GM23338 (cell line): ENCODE results near the gene RASIP1. TPM values are rescaled to one million over a fixed set of nuclear protein-coding genes. Genes with fewer than 3 reads are reported as not detected.

Experiments used
- ATAC-seq: fragments of 200-7000 bp; cut with Tn5 transposase; 3 replicates; pipeline ENCODE4 v1.9.1; 2020
- DNase-seq: peaks from one replicate; pipeline ENCODE4 v3.0.0-alpha.2; 2015; ENCODE audit warnings: low spot score
- H2AFZ ChIP-seq: fragments of 200-600 bp; sonication (generic); 2 replicates; pipeline ENCODE4 v1.8.0; 2016; ENCODE audit warnings: antibody characterized with exemption, mild to moderate bottlenecking, moderate library complexity
- H3F3A ChIP-seq: fragments of 200-600 bp; sonication (generic); replicated peaks from 2 replicates; pipeline ENCODE4 v1.8.0; 2017; ENCODE audit warnings: antibody characterized with exemption, mixed run types, low read depth
- H3K27ac ChIP-seq: fragments of 200-600 bp; sonication (generic); 2 replicates; pipeline ENCODE4 v1.6.1; 2016; ENCODE audit warnings: low read depth
- H3K27me3 ChIP-seq: fragments of 200-600 bp; sonication (generic); 2 replicates; pipeline ENCODE4 v1.8.0; 2016; ENCODE audit warnings: mild to moderate bottlenecking, mixed run types, moderate library complexity; ENCODE audit not compliant: insufficient read depth
- H3K36me3 ChIP-seq: fragments of 200-600 bp; sonication (generic); 2 replicates; pipeline ENCODE4 v1.8.0; 2016; ENCODE audit warnings: mild to moderate bottlenecking; ENCODE audit not compliant: insufficient read depth
- H3K4me1 ChIP-seq: fragments of 200-600 bp; sonication (generic); 2 replicates; pipeline ENCODE4 v1.8.0; 2016; ENCODE audit warnings: mild to moderate bottlenecking, moderate library complexity; ENCODE audit not compliant: insufficient read depth
- H3K4me2 ChIP-seq: fragments of 200-600 bp; sonication (generic); 2 replicates; pipeline ENCODE4 v1.7.1; 2017; ENCODE audit warnings: mixed run types
- H3K4me3 ChIP-seq: fragments of 200-600 bp; sonication (generic); 2 replicates; pipeline ENCODE4 v1.6.1; 2016; ENCODE audit warnings: mixed run types
- H3K79me2 ChIP-seq: fragments of 200-600 bp; sonication (generic); replicated peaks from 2 replicates; pipeline ENCODE4 v1.8.0; 2017; ENCODE audit warnings: mild to moderate bottlenecking; ENCODE audit not compliant: insufficient read depth
- H3K9me2 ChIP-seq: fragments of 200-600 bp; sonication (generic); 2 replicates; pipeline ENCODE4 v1.8.0; 2017; ENCODE audit not compliant: insufficient read depth
- H4K20me1 ChIP-seq: fragments of 200-600 bp; sonication (generic); replicated peaks from 2 replicates; pipeline ENCODE4 v1.8.0; 2017; ENCODE audit warnings: mild to moderate bottlenecking; ENCODE audit not compliant: insufficient read depth
- H3K27ac Mint-ChIP-seq: 2 replicates; pipeline ENCODE4 v1.8.0; 2020; ENCODE audit warnings: inconsistent platforms, mild to moderate bottlenecking, moderate library complexity, mixed read lengths
- H3K27me3 Mint-ChIP-seq: 3 replicates; pipeline ENCODE4 v1.8.0; 2022; ENCODE audit warnings: low read depth, mild to moderate bottlenecking, moderate library complexity, mixed read lengths, inconsistent platforms; ENCODE audit not compliant: insufficient read depth, poor library complexity
- H3K36me3 Mint-ChIP-seq: 3 replicates; pipeline ENCODE4 v1.8.0; 2021; ENCODE audit warnings: low read depth, mild to moderate bottlenecking, inconsistent platforms, moderate library complexity, mixed read lengths
- H3K4me1 Mint-ChIP-seq: 3 replicates; pipeline ENCODE4 v1.8.0; 2020; ENCODE audit warnings: mild to moderate bottlenecking, inconsistent platforms, mixed read lengths
- H3K4me3 Mint-ChIP-seq: 3 replicates; pipeline ENCODE4 v1.8.0; 2021; ENCODE audit warnings: moderate library complexity, mild to moderate bottlenecking, inconsistent platforms, mixed read lengths
- H3K9me3 Mint-ChIP-seq: 3 replicates; pipeline ENCODE4 v1.8.0; 2020; ENCODE audit warnings: moderate library complexity, mild to moderate bottlenecking, inconsistent platforms, mixed read lengths
- CREB1 ChIP-seq: fragments of 250-450 bp; sonication (Bioruptor Pico); IDR thresholded peaks from 2 replicates; pipeline ENCODE4 v1.5.0; 2020; ENCODE audit warnings: low read depth, mild to moderate bottlenecking, moderate library complexity
- ETS1 ChIP-seq: IDR thresholded peaks from 2 replicates; pipeline ENCODE4 v1.6.1; 2016; ENCODE audit warnings: antibody characterized with exemption
- EZH2 ChIP-seq: fragments of 200-600 bp; sonication (generic); IDR thresholded peaks from one replicate; pipeline ENCODE4 v1.8.0; 2017; ENCODE audit warnings: antibody characterized with exemption, mild to moderate bottlenecking, low read depth; ENCODE audit not compliant: unreplicated experiment
- EZH2phosphoT487 ChIP-seq: fragments of 200-600 bp; sonication (generic); IDR thresholded peaks from one replicate; pipeline ENCODE4 v1.8.1; 2018; ENCODE audit warnings: antibody characterized with exemption; ENCODE audit not compliant: unreplicated experiment
- JUNB ChIP-seq: IDR thresholded peaks from one replicate; pipeline ENCODE4 v1.6.1; 2016; ENCODE audit warnings: antibody characterized with exemption; ENCODE audit not compliant: unreplicated experiment
- NANOG ChIP-seq: IDR thresholded peaks from 2 replicates; pipeline ENCODE4 v1.6.1; 2016; ENCODE audit warnings: antibody characterized with exemption, borderline replicate concordance
- REST ChIP-seq: IDR thresholded peaks from one replicate; pipeline ENCODE4 v1.6.1; 2018; ENCODE audit warnings: antibody characterized with exemption; ENCODE audit not compliant: unreplicated experiment
- STAT1 ChIP-seq: IDR thresholded peaks from one replicate; pipeline ENCODE4 v1.6.1; 2016; ENCODE audit warnings: antibody characterized with exemption; ENCODE audit not compliant: unreplicated experiment
- ZNF114 ChIP-seq: fragments of 250-450 bp; sonication (Bioruptor Pico); IDR thresholded peaks from 2 replicates; pipeline ENCODE4 v1.5.0; 2020; ENCODE audit warnings: mild to moderate bottlenecking, moderate library complexity
- ZNF331 ChIP-seq: fragments of 250-450 bp; sonication (Bioruptor Pico); IDR thresholded peaks from 2 replicates; pipeline ENCODE4 v1.5.0; 2020; ENCODE audit warnings: low read depth, mild to moderate bottlenecking, moderate library complexity
- ZNF462 ChIP-seq: fragments of 250-450 bp; sonication (Bioruptor Pico); IDR thresholded peaks from 2 replicates; pipeline ENCODE4 v1.5.0; 2020; ENCODE audit warnings: mild to moderate bottlenecking, moderate library complexity
- polyA plus RNA-seq: library from polyadenylated mRNA; unstranded; fragments of >200 nt; fragmentation: Nextera tagmentation; extraction: Ambion mirVana; gene quantifications from 2 replicates; pipeline ENCODE4 v1.2.1, GENCODE V29; 2016
- total RNA-seq: library from RNA; depleted of rRNA; stranded (reverse); fragments of >200 nt; shearing (Covaris generic); gene quantifications from 2 replicates; pipeline ENCODE4 v1.2.3, GENCODE V29; 2014

The RASIP1 gene
- total and polyA plus RNA-seq, 2 experiments from 2014 or later = 9.2 to 14.8 TPM

GRCh38 chr19:48777139-48777538 lies 36.7 kb upstream of the RASIP1 start:
- H3K27ac Mint-ChIP-seq = no peak overlapping the region
- no peak for TF ChIP-seq ZNF114 (CRISPR knock-in tag)
- TF ChIP-seq JUNB = no peak
- no peak for TF ChIP-seq REST
- TF ChIP-seq ZNF462 (CRISPR knock-in tag) = no peak
- TF ChIP-seq ETS1 = no peak
- TF ChIP-seq CREB1 = no peak
- no peak for TF ChIP-seq ZNF331 (CRISPR knock-in tag)
- TF ChIP-seq EZH2phosphoT487 = no peak
- no peak for TF ChIP-seq NANOG
- TF ChIP-seq STAT1 = no peak
- TF ChIP-seq EZH2 = no peak

More at GRCh38 chr19:48777139-48777538, 36.7 kb upstream of the RASIP1 start:
- Histone ChIP-seq H3K79me2 (no peaks in the 10 kb centered on the region), H3K4me3 (no peak overlapping the region), H3K36me3 (no peaks in the 10 kb centered on the region), H3F3A (no peaks in the 10 kb centered on the region), H3K27ac (no peak overlapping the region), H3K4me2 (no peak overlapping the region), H3K4me1 (no peaks in the 10 kb centered on the region), H3K27me3 (no peaks in the 10 kb centered on the region), H4K20me1 (no peaks in the 10 kb centered on the region), H3K9me2 (no peaks in the 10 kb centered on the region), H2AFZ (no peak overlapping the region)
- peaks cover 6% of the 10 kb centered on the region for H3K27me3 Mint-ChIP-seq
- H3K4me1 Mint-ChIP-seq = peaks cover 2% of the 10 kb centered on the region; the same call in 1 of the 3 replicates
- DNase-seq (no peak), ATAC-seq (no peak)
- no peaks in the 10 kb centered on the region; the same call in 2 of the 3 replicates for H3K9me3 Mint-ChIP-seq
- H3K4me3 Mint-ChIP-seq = no peak overlapping the region
- no peaks in the 10 kb centered on the region for H3K36me3 Mint-ChIP-seq
